B cell (primary cell): ENCODE measurements around the gene MYADML2. TPM values are rescaled to one million over a fixed set of nuclear protein-coding genes. Genes with fewer than 3 reads are reported as not detected.
"Not testable (repeated sequence)": the region's sequence is repeated elsewhere in the genome, so short reads cannot be mapped to it uniquely, and the experiment has no call there.

ENCODE experiments used
- ATAC-seq: fragments of 200-7000 bp; cut with Tn5 transposase; one replicate; pipeline ENCODE4 v1.10.0; 2021; ENCODE audit warnings: low read depth, mild to moderate bottlenecking, moderate number of reproducible peaks, moderate library complexity
- CTCF ChIA-PET: fragments of 350-600 bp; sonication (Branson Sonifier 250); formaldehyde crosslinking; loops from one replicate; lab custom pipeline; 2021; ENCODE audit warnings: antibody characterized with exemption, inconsistent platforms; lab: Charles Lee
- POLR2A ChIA-PET: fragments of 350-600 bp; sonication (Branson Sonifier 250); formaldehyde crosslinking; loops from one replicate; lab custom pipeline; 2021; ENCODE audit warnings: antibody characterized with exemption; lab: Charles Lee
- DNase-seq: peaks from one replicate; pipeline ENCODE4 v3.0.0; 2013
- H2AFZ ChIP-seq: 2 replicates; pipeline ENCODE4 v1.6.1; 2012; ENCODE audit warnings: mild to moderate bottlenecking, low read depth, low read length; ENCODE audit not compliant: insufficient read depth, poor library complexity, severe bottlenecking
- H3K27ac ChIP-seq, 2 donors: 1 replicate in 1 of 2; 2 replicates in 1 of 2; pipeline ENCODE4 v1.5.1; 2012 to 2013; ENCODE audit warnings: low read length in 2 of 2, mild to moderate bottlenecking in 2 of 2, moderate library complexity in 1 of 2
- H3K27me3 ChIP-seq, 4 experiments: fragments of 200-600 bp in 1 of 4; sonication (generic) in 1 of 4; replicated peaks in 1 of 4; 1 replicate in 2 of 4; 2 replicates in 2 of 4; pipeline versions ENCODE4 v1.6.1 to v1.7.0; 2013 to 2016; ENCODE audit warnings: low read length in 3 of 4, mild to moderate bottlenecking in 2 of 4, mixed read lengths in 1 of 4, moderate library complexity in 1 of 4; ENCODE audit not compliant: insufficient read depth in 4 of 4, control insufficient read depth in 3 of 4; ENCODE audit errors: control extremely low read depth in 1 of 4
- H3K36me3 ChIP-seq, 2 experiments: replicated peaks in 1 of 2; 1 replicate in 1 of 2; 2 replicates in 1 of 2; pipeline versions ENCODE4 v1.6.1 to v1.7.1; 2013; ENCODE audit warnings: low read length in 1 of 2; ENCODE audit not compliant: insufficient read depth in 2 of 2, control insufficient read depth in 1 of 2; ENCODE audit errors: control extremely low read depth in 1 of 2, extremely low read depth in 1 of 2
- H3K4me1 ChIP-seq, 2 donors: fragments of 200-600 bp in 1 of 2; sonication (generic) in 1 of 2; 1 replicate in 1 of 2; 2 replicates in 1 of 2; pipeline versions ENCODE4 v1.5.1 to v1.6.1; 2013 to 2017; ENCODE audit warnings: low read length in 2 of 2; ENCODE audit not compliant: control insufficient read depth in 2 of 2, insufficient read depth in 2 of 2
- H3K4me2 ChIP-seq: replicated peaks from 2 replicates; pipeline ENCODE3; 2012; ENCODE audit warnings: mild to moderate bottlenecking, low read depth, low read length; ENCODE audit not compliant: poor library complexity, severe bottlenecking
- H3K4me3 ChIP-seq, 5 experiments: fragments of 200-600 bp in 1 of 5; sonication (generic) in 1 of 5; 1 replicate in 3 of 5; 2 replicates in 2 of 5; pipeline versions ENCODE4 v1.5.1 to v1.7.0; 2011 to 2016; ENCODE audit warnings: low read length in 4 of 5, mild to moderate bottlenecking in 4 of 5, low read depth in 2 of 5, control low read depth in 1 of 5, moderate library complexity in 1 of 5; ENCODE audit not compliant: insufficient read depth in 1 of 5; ENCODE audit errors: control extremely low read depth in 1 of 5, extremely low read depth in 1 of 5
- H3K79me2 ChIP-seq: fragments of 200-600 bp; sonication (generic); one replicate; pipeline ENCODE4 v1.6.0; 2016; ENCODE audit warnings: low read length; ENCODE audit not compliant: control insufficient read depth, insufficient read depth
- H3K9ac ChIP-seq: fragments of 200-600 bp; sonication (generic); 2 replicates; pipeline ENCODE4 v1.6.1; 2017; ENCODE audit warnings: mild to moderate bottlenecking, low read length, moderate library complexity
- H3K9me3 ChIP-seq, 3 donors: one replicate each; pipeline versions ENCODE4 v1.6.1 to v1.7.1; 2013; ENCODE audit warnings: low read length in 2 of 3; ENCODE audit not compliant: control insufficient read depth in 2 of 3, insufficient read depth in 1 of 3; ENCODE audit errors: control extremely low read depth in 1 of 3
- H4K20me1 ChIP-seq: 2 replicates; pipeline ENCODE4 v1.6.0; 2012; ENCODE audit warnings: mild to moderate bottlenecking, low read length; ENCODE audit not compliant: insufficient read depth, control insufficient read depth, poor library complexity, severe bottlenecking
- H3K27ac Mint-ChIP-seq: one replicate; pipeline ENCODE4 v1.8.0; 2021; ENCODE audit warnings: mixed read lengths
- H3K27me3 Mint-ChIP-seq: one replicate; pipeline ENCODE4 v1.8.0; 2021; ENCODE audit warnings: mixed read lengths
- H3K4me1 Mint-ChIP-seq: one replicate; pipeline ENCODE4 v1.8.0; 2021; ENCODE audit warnings: mixed read lengths
- H3K4me3 Mint-ChIP-seq: one replicate; pipeline ENCODE4 v1.8.0; 2021; ENCODE audit warnings: mixed read lengths
- H3K9me3 Mint-ChIP-seq: one replicate; pipeline ENCODE4 v1.8.0; 2022; ENCODE audit warnings: mixed read lengths; ENCODE audit not compliant: insufficient read depth
- EZH2 ChIP-seq: IDR thresholded peaks from 2 replicates; pipeline ENCODE4 v1.6.1; 2012; ENCODE audit warnings: borderline replicate concordance, low read depth, mild to moderate bottlenecking, moderate library complexity, low read length; ENCODE audit not compliant: insufficient read depth, poor library complexity, severe bottlenecking
- WGBS: methylation state at CpG from one replicate; pipeline ENCODE4 v1.1.5; 2013; ENCODE audit warnings: missing lambda C conversion rate; ENCODE audit not compliant: insufficient coverage; 5-methylcytosine and 5-hydroxymethylcytosine counted together
- intact Hi-C: fragments of 100-400 bp; cut with micrococcal nuclease; formaldehyde crosslinking; loops from one replicate; pipeline ENCODE4 v1.10.0; 2022
- polyA plus RNA-seq: library from polyadenylated mRNA; depleted of rRNA; stranded (reverse); fragments of >200 nt; gene quantifications from 2 replicates; pipeline ENCODE4 v1.2.3, GENCODE V29; 2012
- total RNA-seq, 2 donors: library from RNA; stranded (reverse); fragments of 120-200 nt in 1 of 2; gene quantifications; 1 replicate in 1 of 2; 2 replicates in 1 of 2; pipeline versions ENCODE4 v1.2.3 to v1.2.4, GENCODE V29; 2013 to 2022
- TF ChIP-seq, protein P1 (sequence below): fragments of 200-600 bp; IDR thresholded peaks from one replicate; pipeline ENCODE4 v1.8.0; 2022; ENCODE audit warnings: antibody characterized with exemption, mild to moderate bottlenecking

The MYADML2 gene
- total and polyA plus RNA-seq, 2 donors (not counting 1 experiment from before 2014, with no cell fraction given) = not detected

DNA sequence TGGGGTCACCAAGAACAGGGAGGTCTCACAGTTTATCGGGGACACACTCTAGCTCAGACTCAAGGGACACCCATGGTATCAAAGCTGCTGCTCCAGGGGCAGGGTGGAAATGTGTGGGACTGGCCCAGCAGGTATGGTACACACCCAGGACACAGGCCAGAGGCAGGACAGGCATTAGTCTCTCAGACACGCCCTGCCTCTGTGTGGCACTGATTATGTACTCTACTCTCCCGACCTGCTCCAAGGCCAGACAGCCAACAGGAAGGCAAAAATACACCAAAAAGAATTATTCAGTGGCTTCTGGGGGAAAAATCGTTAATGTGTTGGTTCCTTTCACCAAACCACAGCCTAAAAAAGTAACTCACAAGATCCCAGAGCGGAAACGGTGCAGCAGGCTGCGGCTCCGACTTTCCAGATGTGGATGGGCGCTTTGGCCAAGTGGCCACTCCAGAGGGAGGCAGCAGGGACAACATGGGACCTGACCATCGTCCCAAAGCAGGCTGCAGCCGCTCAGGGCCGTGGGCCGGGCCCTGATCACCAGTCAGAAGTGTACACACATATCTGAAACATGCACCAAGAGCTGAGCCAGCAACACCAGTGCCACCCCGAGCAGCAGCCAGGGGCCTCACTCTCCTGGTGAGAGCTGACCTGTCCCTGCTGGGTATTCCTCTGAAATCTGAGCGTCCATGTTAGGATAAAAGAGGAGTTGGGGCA is 28.0 kb downstream of the MYADML2 start:
- DNase-seq (no peak), ATAC-seq (no peak)
- no peak overlapping the region for H3K4me2 ChIP-seq
- peak overlapping the region; percentile 61 for H3K27ac Mint-ChIP-seq
- H3K4me3 ChIP-seq = no peak overlapping the region
- no peak overlapping the region for H3K9ac ChIP-seq
- intact Hi-C loops = loop anchor here (1.0 to 2.0 kb wide), 4 partner anchors 7 to 104 kb away; partner anchors contain the start of genes ARHGDIA, CENPX, LRRC45 and P4HB
- TF ChIP-seq, protein P1, sequence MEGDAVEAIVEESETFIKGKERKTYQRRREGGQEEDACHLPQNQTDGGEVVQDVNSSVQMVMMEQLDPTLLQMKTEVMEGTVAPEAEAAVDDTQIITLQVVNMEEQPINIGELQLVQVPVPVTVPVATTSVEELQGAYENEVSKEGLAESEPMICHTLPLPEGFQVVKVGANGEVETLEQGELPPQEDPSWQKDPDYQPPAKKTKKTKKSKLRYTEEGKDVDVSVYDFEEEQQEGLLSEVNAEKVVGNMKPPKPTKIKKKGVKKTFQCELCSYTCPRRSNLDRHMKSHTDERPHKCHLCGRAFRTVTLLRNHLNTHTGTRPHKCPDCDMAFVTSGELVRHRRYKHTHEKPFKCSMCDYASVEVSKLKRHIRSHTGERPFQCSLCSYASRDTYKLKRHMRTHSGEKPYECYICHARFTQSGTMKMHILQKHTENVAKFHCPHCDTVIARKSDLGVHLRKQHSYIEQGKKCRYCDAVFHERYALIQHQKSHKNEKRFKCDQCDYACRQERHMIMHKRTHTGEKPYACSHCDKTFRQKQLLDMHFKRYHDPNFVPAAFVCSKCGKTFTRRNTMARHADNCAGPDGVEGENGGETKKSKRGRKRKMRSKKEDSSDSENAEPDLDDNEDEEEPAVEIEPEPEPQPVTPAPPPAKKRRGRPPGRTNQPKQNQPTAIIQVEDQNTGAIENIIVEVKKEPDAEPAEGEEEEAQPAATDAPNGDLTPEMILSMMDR = no peak
- no peak for TF ChIP-seq EZH2
- peaks cover 0 to 26% of the 10 kb centered on the region in 2 experiments for H3K36me3 ChIP-seq
- no peaks in the 10 kb centered on the region for H3K9me3 ChIP-seq
- peak overlapping the region; percentile 91 for H3K4me3 Mint-ChIP-seq
- peaks cover 48% of the 10 kb centered on the region for H4K20me1 ChIP-seq
- no peaks in the 10 kb centered on the region for H3K9me3 Mint-ChIP-seq
- CTCF ChIA-PET = no interaction called here
- H3K27me3 ChIP-seq = no peaks in the 10 kb centered on the region
- POLR2A ChIA-PET = no interaction called here
- no peak overlapping the region for H2AFZ ChIP-seq
- H3K27me3 Mint-ChIP-seq = no peaks in the 10 kb centered on the region
- H3K4me1 ChIP-seq = peaks cover 18 to 29% of the 10 kb centered on the region in 2 donors
- H3K79me2 ChIP-seq = peaks cover 70% of the 10 kb centered on the region
- peaks cover 34% of the 10 kb centered on the region for H3K4me1 Mint-ChIP-seq
- WGBS = 72% methylated on average over 12 of the region's 15 CpGs
- peak overlapping the region in 1 of 2 donors; percentile 37 for H3K27ac ChIP-seq

DNA sequence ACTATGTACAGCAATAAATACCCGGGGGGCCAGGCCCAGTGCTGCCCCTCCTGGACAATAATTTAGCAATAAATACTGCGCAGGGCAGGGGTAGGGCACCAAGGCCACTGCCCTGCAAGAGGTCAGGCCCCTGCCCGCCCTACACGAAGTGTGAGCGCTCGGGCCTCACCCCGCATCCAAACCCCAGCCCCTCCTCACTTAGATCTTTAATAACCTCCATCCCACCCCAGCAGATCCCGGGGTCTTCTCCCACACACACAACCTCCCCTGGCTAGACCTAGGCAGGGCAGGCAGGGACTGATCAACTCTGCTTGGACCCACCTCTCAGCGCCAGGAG is 28.7 kb downstream of the MYADML2 start:
- H3K9me3 ChIP-seq, H3K27me3 Mint-ChIP-seq, H3K27me3 ChIP-seq, H3K9me3 Mint-ChIP-seq, DNase-seq, CTCF ChIA-PET: not testable (repeated sequence)
- Histone ChIP-seq H3K4me3 (peak overlapping the region in 2 of 5 experiments; percentile 15 to 69), H2AFZ (peak overlapping the region; percentile 11), H3K4me2 (peak overlapping the region; percentile 88), H3K4me1 (peaks cover 13 to 22% of the 10 kb centered on the region in 2 donors), H3K9ac (peak overlapping the region; percentile 78), H3K27ac (peak overlapping the region; percentile 37 to 44), H4K20me1 (peaks cover 46% of the 10 kb centered on the region), H3K36me3 (peaks cover 0 to 33% of the 10 kb centered on the region in 2 experiments), H3K79me2 (peaks cover 63% of the 10 kb centered on the region)
- 45% methylated on average over 9 of the region's 9 CpGs for WGBS
- Mint-ChIP-seq H3K27ac (peak overlapping the region; percentile 90), H3K4me3 (peak overlapping the region; percentile 91), H3K4me1 (peaks cover 32% of the 10 kb centered on the region)
- POLR2A ChIA-PET = interaction anchor here (1.2 kb wide), 1 partner anchor 9 kb away, joined by 6 read pairs; the partner anchor contains the start of gene MAFG
- ATAC-seq = peak; percentile 6
- intact Hi-C loops = loop anchor here (1.0 to 2.0 kb wide), 4 partner anchors 8 to 104 kb away; partner anchors contain the start of genes ARHGDIA, CENPX, LRRC45 and P4HB
